Spleen (tissue), 11 donors: Measurements from ENCODE around the gene ZNF253. TPM values are rescaled to one million over a fixed set of nuclear protein-coding genes. Genes with fewer than 3 reads are reported as not detected.
"Not testable (repeated sequence)": the region's sequence is repeated elsewhere in the genome, so short reads cannot be mapped to it uniquely, and the experiment has no call there.

Experiments used
- DNase-seq: peaks from one replicate; pipeline ENCODE4 v3.0.0-alpha.2; 2020
- H3K27ac ChIP-seq, 8 donors: fragments of 200-600 bp; sonication (generic) in 7 of 8; 1 replicate in 4 of 8; 2 replicates in 4 of 8; pipeline versions ENCODE4 v1.5.0 to v1.8.0; 2016 to 2021; ENCODE audit warnings: inconsistent platforms in 4 of 8, mild to moderate bottlenecking in 4 of 8, moderate library complexity in 1 of 8
- H3K27me3 ChIP-seq, 7 donors: fragments of 200-600 bp; sonication (generic) in 6 of 7; replicated peaks in 1 of 7; 1 replicate in 4 of 7; 2 replicates in 3 of 7; pipeline versions ENCODE4 v1.5.0 to v1.8.0; 2016 to 2021; ENCODE audit warnings: inconsistent platforms in 3 of 7, mild to moderate bottlenecking in 1 of 7
- H3K36me3 ChIP-seq, 6 donors: fragments of 200-600 bp; sonication (generic) in 5 of 6; 1 replicate in 4 of 6; 2 replicates in 2 of 6; pipeline versions ENCODE4 v1.5.0 to v1.8.0; 2016 to 2021; ENCODE audit warnings: inconsistent platforms in 2 of 6
- H3K4me1 ChIP-seq, 6 donors: fragments of 200-600 bp; sonication (generic) in 5 of 6; 1 replicate in 3 of 6; 2 replicates in 3 of 6; pipeline versions ENCODE4 v1.5.0 to v1.8.0; 2016 to 2021; ENCODE audit warnings: inconsistent platforms in 3 of 6
- H3K4me3 ChIP-seq, 8 donors: fragments of 200-600 bp; sonication (generic) in 7 of 8; 1 replicate in 4 of 8; 2 replicates in 4 of 8; pipeline versions ENCODE4 v1.5.0 to v1.8.0; 2016 to 2021; ENCODE audit warnings: inconsistent platforms in 4 of 8, mild to moderate bottlenecking in 4 of 8, moderate library complexity in 2 of 8
- H3K9me3 ChIP-seq, 8 donors: fragments of 200-600 bp; sonication (generic) in 7 of 8; 1 replicate in 4 of 8; 2 replicates in 4 of 8; pipeline versions ENCODE4 v1.5.0 to v1.8.0; 2016 to 2021; ENCODE audit warnings: inconsistent platforms in 4 of 8
- POLR2A ChIP-seq, 3 donors: fragments of 450-650 bp; IDR thresholded peaks; one replicate each; pipeline ENCODE4 v1.5.1; 2017; ENCODE audit warnings: antibody characterized with exemption in 3 of 3, mild to moderate bottlenecking in 1 of 3
- POLR2AphosphoS5 ChIP-seq, 3 donors: sonication (generic); formaldehyde crosslinking; IDR thresholded peaks; one replicate each; pipeline ENCODE4 v1.5.1; 2017; ENCODE audit warnings: antibody characterized with exemption in 3 of 3
- WGBS, 5 donors: extraction: QIAGEN DNeasy Blood & Tissue Kit in 3 of 5; methylation state at CpG; one replicate each; pipeline versions ENCODE4 v1.1.5 to v1.1.7; 2013 to 2018; 5-methylcytosine and 5-hydroxymethylcytosine counted together
- intact Hi-C: fragments of 100-400 bp; cut with DNase I; formaldehyde crosslinking; loops from one replicate; pipeline ENCODE4 v1.15.0; 2023; ENCODE audit warnings: low total_unique reads
- polyA plus RNA-seq, 3 donors: library from polyadenylated mRNA; stranded (reverse); fragments of 200-250 nt; gene quantifications; one replicate each; pipeline ENCODE4 v1.2.1, GENCODE V29; 2013
- total RNA-seq, 7 donors: library from RNA; depleted of rRNA in 3 of 7; stranded (reverse); fragments of >200 nt in 3 of 7; fragmentation: NEBNext Ultra II Directional in 4 of 7; extraction: Animal tissue kit (Norgen Biotek cat#: 25700) in 4 of 7; gene quantifications; one replicate each; pipeline versions ENCODE4 v1.1.0 to v1.2.1, GENCODE V29; 2016 to 2021
- TF ChIP-seq, protein P1 (sequence below), 11 experiments: fragments of 200-600 bp in 7 of 11; fragments of 450-650 bp in 4 of 11; sonication (generic) in 4 of 11; IDR thresholded peaks in 8 of 11; conservative IDR thresholded peaks in 3 of 11; 1 replicate in 7 of 11; 2 replicates in 4 of 11; pipeline versions ENCODE4 v1.4.0 to v1.8.0; 2016 to 2021; ENCODE audit warnings: antibody characterized with exemption in 11 of 11, inconsistent platforms in 4 of 11, mild to moderate bottlenecking in 1 of 11
- donor health status: healthy with polysubstance abuse.
- donor health status: DM: no; HTN: no; CAD: no; lungs with moderate emphysema.
- donor health status: DM: no; HTN: no; CAD: no.
- donor health status: Bipolar disorder and iron deficiency.
- donor health status: healthy.
- donor health status: DM: no; HTN: no; CAD: no.
- donor health status: DM: yes; HTN: yes; CAD: no.

Gene ZNF253
- total and polyA plus RNA-seq, 10 donors: 4.0 to 34.8 (median 15.5) TPM

DNA sequence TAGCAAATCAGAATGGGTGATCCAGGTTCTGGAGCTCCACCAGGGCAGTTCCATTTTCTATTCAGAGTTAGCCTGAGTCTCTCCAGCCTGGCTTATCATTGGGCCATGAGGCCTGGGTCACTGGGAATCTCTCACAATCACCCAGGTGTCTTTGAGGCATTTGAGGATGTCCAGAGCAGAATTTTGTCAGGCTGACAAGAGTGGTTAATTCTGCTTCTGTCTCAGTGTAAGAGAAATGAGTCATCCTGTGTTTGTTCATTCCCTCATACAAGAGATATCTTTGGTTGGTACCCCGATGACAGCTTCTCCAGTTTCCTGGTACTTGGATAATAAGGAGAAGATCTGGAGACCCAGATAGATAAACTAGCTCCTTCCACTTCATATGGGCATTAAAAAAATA is 45.5 kb downstream of the ZNF253 start:
- no peaks in the 10 kb centered on the region for H3K4me1 ChIP-seq
- TF ChIP-seq, protein P1, sequence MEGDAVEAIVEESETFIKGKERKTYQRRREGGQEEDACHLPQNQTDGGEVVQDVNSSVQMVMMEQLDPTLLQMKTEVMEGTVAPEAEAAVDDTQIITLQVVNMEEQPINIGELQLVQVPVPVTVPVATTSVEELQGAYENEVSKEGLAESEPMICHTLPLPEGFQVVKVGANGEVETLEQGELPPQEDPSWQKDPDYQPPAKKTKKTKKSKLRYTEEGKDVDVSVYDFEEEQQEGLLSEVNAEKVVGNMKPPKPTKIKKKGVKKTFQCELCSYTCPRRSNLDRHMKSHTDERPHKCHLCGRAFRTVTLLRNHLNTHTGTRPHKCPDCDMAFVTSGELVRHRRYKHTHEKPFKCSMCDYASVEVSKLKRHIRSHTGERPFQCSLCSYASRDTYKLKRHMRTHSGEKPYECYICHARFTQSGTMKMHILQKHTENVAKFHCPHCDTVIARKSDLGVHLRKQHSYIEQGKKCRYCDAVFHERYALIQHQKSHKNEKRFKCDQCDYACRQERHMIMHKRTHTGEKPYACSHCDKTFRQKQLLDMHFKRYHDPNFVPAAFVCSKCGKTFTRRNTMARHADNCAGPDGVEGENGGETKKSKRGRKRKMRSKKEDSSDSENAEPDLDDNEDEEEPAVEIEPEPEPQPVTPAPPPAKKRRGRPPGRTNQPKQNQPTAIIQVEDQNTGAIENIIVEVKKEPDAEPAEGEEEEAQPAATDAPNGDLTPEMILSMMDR (IDR thresholded peaks at IDR 0.05 in 8 of 11, conservative IDR thresholded peaks at IDR 0.05 in 3 of 11): no peak
- TF ChIP-seq POLR2A (IDR thresholded peaks at IDR 0.05) (no peak), POLR2AphosphoS5 (IDR thresholded peaks at IDR 0.05) (no peak)
- peaks cover 0 to 32% (median 2%) of the 10 kb centered on the region in 6 donors for H3K36me3 ChIP-seq
- H3K9me3 ChIP-seq: peaks cover 0 to 57% (median 9%) of the 10 kb centered on the region in 8 donors
- no peak overlapping the region for H3K27ac ChIP-seq
- H3K27me3 ChIP-seq: no peaks in the 10 kb centered on the region
- WGBS, 5 donors: 79 to 100% (median 91%) methylated on average over 1 of the region's 1 CpG
- DNase-seq: no peak
- intact Hi-C loops: no loop called here
- H3K4me3 ChIP-seq: no peak overlapping the region

DNA sequence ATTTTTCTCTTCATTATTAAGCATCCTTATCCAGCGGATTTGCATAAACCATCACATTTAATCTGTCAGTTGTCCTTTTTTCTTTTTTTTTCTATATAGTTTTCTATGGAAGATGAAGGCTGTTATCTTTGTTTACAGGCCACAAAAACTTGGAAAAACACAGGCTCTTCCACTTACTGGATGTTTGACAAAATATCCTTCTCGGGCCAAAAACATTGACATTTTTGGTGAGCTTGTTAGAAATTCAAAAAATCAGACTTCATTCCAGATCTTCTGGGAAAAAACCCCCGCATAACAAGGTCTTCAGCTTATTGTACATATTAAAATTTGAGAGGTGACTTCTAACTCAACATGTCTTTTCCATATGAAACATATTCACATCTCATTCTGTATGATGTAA is 48.9 kb downstream of the ZNF253 start:
- H3K4me1 ChIP-seq: no peaks in the 10 kb centered on the region
- H3K4me3 ChIP-seq: no peak overlapping the region
- WGBS, 5 donors: 85 to 95% (median 94%) methylated on average over 3 of the region's 3 CpGs
- TF ChIP-seq, protein P1 (IDR thresholded peaks at IDR 0.05 in 8 of 11, conservative IDR thresholded peaks at IDR 0.05 in 3 of 11): no peak
- no peak for TF ChIP-seq POLR2AphosphoS5 (IDR thresholded peaks at IDR 0.05)
- no peak for TF ChIP-seq POLR2A (IDR thresholded peaks at IDR 0.05)
- H3K9me3 ChIP-seq: peaks cover 0 to 41% (median 9%) of the 10 kb centered on the region in 8 donors
- intact Hi-C loops: no loop called here
- H3K36me3 ChIP-seq: peaks cover 0 to 36% (median 6%) of the 10 kb centered on the region in 6 donors
- no peak for DNase-seq
- H3K27ac ChIP-seq: no peak overlapping the region
- no peaks in the 10 kb centered on the region for H3K27me3 ChIP-seq

DNA sequence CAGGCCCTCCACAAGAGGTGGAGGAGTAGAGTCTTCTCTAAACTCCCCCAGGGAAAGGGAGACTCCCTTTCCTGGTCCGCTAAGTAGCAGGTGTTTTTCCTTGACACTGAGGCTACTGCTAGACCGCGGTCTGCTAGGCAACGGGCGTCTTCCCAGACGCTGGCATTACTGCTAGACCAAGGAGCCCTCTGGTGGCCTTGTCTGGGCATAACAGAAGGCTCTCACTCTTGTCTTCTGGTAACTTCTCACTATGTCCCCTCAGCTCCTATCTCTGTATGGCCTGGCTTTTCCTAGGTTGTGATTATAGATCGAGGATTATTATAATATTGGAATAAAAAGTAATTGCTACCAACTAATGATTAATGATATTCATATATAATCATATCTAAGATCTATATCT is 64.7 kb downstream of the ZNF253 start:
- intact Hi-C loops, H3K4me1 ChIP-seq, H3K4me3 ChIP-seq, H3K27ac ChIP-seq, DNase-seq, H3K27me3 ChIP-seq: not testable (repeated sequence)
- 62 to 91% (median 79%) methylated on average over 4 to 7 of the region's 7 CpGs for WGBS, 5 donors
- Histone ChIP-seq H3K9me3 (peaks cover 19 to 97% (median 85%) of the 10 kb centered on the region in 8 donors), H3K36me3 (peaks cover 11 to 89% (median 35%) of the 10 kb centered on the region in 6 donors)
- TF ChIP-seq, protein P1 (IDR thresholded peaks at IDR 0.05 in 8 of 11, conservative IDR thresholded peaks at IDR 0.05 in 3 of 11): peak in 8 of 11 experiments; percentile 34 to 61 (median 50)
- peak in 1 of 3 donors; percentile 6 for TF ChIP-seq POLR2AphosphoS5 (IDR thresholded peaks at IDR 0.05)

DNA sequence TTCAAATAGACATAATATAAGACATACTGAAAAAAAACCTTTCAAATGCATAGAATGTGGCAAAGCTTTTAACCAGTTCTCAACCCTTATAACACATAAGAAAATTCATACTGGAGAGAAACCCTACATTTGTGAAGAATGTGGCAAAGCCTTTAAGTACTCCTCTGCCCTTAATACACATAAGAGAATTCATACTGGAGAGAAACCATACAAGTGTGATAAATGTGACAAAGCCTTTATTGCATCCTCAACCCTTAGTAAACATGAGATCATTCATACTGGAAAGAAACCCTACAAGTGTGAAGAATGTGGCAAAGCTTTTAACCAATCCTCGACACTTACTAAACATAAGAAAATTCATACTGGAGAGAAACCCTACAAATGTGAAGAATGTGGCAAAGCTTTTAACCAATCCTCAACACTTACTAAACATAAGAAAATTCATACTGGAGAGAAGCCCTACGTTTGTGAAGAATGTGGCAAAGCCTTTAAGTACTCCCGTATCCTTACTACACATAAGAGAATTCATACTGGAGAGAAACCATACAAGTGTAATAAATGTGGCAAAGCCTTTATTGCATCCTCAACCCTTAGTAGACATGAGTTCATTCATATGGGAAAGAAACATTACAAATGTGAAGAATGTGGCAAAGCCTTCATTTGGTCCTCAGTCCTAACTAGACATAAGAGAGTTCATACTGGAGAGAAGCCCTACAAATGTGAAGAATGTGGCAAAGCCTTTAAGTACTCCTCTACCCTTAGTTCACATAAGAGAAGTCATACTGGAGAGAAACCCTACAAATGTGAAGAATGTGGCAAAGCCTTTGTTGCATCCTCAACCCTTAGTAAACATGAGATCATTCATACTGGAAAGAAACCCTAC is 68.0 kb downstream of the ZNF253 start:
- DNase-seq, H3K27ac ChIP-seq, H3K27me3 ChIP-seq, intact Hi-C loops, H3K4me3 ChIP-seq, H3K4me1 ChIP-seq: not testable (repeated sequence)
- peaks cover 26 to 98% (median 94%) of the 10 kb centered on the region in 8 donors for H3K9me3 ChIP-seq
- H3K36me3 ChIP-seq: peaks cover 3 to 57% (median 19%) of the 10 kb centered on the region in 6 donors
- 90 to 98% (median 93%) methylated on average over 3 of the region's 3 CpGs for WGBS, 5 donors
